GM21367 (cell line): Measurements from ENCODE around the gene ABCC6.

ENCODE experiments used
- ATAC-seq: cut with Tn5 transposase; IDR thresholded peaks from one replicate; pipeline ENCODE4 v1.9.1; 2021; ENCODE audit not compliant: unreplicated experiment

The ABCC6 gene

GRCh38 chr16:16145286-16145685 lies 78.0 kb downstream of the ABCC6 start:
- no peak for ATAC-seq

GRCh38 chr16:16144416-16144815 lies 78.9 kb downstream of the ABCC6 start:
- no peak for ATAC-seq

- no peak for ATAC-seq
These were observed 79.4 kb downstream of the ABCC6 start for GRCh38 chr16:16143931-16144330.

- no peak for ATAC-seq
These were observed 80.1 kb downstream of the ABCC6 start for GRCh38 chr16:16143038-16143763.

GRCh38 chr16:16141784-16142396 lies 81.4 kb downstream of the ABCC6 start:
- no peak for ATAC-seq

- no peak for ATAC-seq
These were observed 82.2 kb downstream of the ABCC6 start for GRCh38 chr16:16141141-16141540.

- no peak for ATAC-seq
These were observed 82.8 kb downstream of the ABCC6 start for GRCh38 chr16:16140537-16140936.

GRCh38 chr16:16139806-16140205 lies 83.5 kb downstream of the ABCC6 start:
- ATAC-seq: no peak

- no peak for ATAC-seq
These were observed 84.2 kb downstream of the ABCC6 start for GRCh38 chr16:16139061-16139460.

- ATAC-seq: no peak
These were observed 85.2 kb downstream of the ABCC6 start for GRCh38 chr16:16138034-16138635.

GRCh38 chr16:16137110-16137509 lies 86.2 kb downstream of the ABCC6 start:
- no peak for ATAC-seq

- ATAC-seq: no peak
These were observed 86.7 kb downstream of the ABCC6 start for GRCh38 chr16:16136588-16136987.

GRCh38 chr16:16133943-16134604 lies 89.2 kb downstream of the ABCC6 start:
- no peak for ATAC-seq

- no peak for ATAC-seq
These were observed 91.6 kb downstream of the ABCC6 start for GRCh38 chr16:16131659-16132058.

GRCh38 chr16:16131204-16131603 lies 92.1 kb downstream of the ABCC6 start:
- no peak for ATAC-seq

- ATAC-seq: no peak
These were observed 95.7 kb downstream of the ABCC6 start for GRCh38 chr16:16127469-16128116.

GRCh38 chr16:16126896-16127295 lies 96.4 kb downstream of the ABCC6 start:
- ATAC-seq: no peak

GRCh38 chr16:16124974-16125373 lies 98.3 kb downstream of the ABCC6 start:
- no peak for ATAC-seq

- ATAC-seq: no peak
These were observed 98.9 kb downstream of the ABCC6 start for GRCh38 chr16:16124438-16124837.

- no peak for ATAC-seq
These were observed 101.0 kb downstream of the ABCC6 start for GRCh38 chr16:16122264-16122663.

GRCh38 chr16:16121185-16121727 lies 102.0 kb downstream of the ABCC6 start:
- no peak for ATAC-seq
